HL-60 (cell line): ENCODE data around the gene CIC.

Experiments used
- CTCF ChIP-seq: IDR thresholded peaks from one replicate; pipeline ENCODE4 v1.5.1; 2011; ENCODE audit warnings: low read length, control low read depth, inconsistent platforms; ENCODE audit not compliant: insufficient read depth
- GABPA ChIP-seq: IDR thresholded peaks from 2 replicates; pipeline ENCODE4 v1.6.1; 2012; ENCODE audit warnings: low read depth

DNA sequence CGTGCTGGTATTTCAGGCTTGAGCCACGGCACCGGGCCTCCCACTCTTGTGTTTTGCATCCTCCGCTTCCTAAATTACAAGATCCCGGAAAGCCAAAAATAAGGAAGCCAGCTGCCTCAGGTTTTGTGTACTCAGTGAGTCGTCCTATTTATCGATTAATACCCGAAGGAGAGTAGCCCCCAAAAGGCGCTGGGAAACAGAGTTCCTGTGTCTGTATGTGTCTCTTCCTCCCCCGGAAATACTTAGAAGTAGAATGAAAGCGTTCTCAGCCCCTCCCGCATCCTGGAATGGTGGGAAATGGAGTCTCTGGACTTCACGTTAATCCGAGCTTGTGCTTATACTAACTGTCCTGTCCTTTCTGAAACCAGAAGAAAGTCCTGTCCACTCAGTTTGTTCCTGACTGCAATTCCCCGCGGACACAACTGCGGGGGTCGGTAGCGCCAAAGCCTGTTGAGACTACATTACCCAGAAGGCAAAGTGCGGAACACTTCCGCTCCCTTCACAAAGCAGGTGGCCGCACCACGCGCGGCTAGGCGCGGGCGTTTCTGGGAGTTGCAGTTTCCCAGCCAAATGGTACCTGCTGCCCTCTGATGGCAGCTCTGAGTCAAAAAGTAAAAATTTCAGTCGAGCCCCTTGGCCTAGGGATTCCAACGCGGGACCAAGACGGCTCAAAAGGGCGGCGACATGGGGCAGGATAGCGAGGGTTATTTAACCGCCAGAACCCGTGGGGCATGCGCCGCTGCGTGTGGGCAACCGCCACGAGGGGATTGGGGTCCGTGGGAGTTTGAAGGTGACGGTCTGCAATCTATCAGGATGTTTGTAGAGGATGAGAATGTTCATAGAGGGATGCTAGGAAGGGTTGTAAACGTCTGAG is 24.5 kb upstream of the CIC start:
- TF ChIP-seq CTCF = peak; percentile 37
- peak; percentile 84 for TF ChIP-seq GABPA
